Colon (tissue), 2 donors: ENCODE measurements around the gene DPF1.

ENCODE experiments used
- FAIRE-seq: peaks from 2 replicates; lab custom pipeline; 2012; peaks lifted over from hg19 to GRCh38; lab: Jason Lieb, UNC
- donor health status: control.
- donor health status: control.

The DPF1 gene

DNA sequence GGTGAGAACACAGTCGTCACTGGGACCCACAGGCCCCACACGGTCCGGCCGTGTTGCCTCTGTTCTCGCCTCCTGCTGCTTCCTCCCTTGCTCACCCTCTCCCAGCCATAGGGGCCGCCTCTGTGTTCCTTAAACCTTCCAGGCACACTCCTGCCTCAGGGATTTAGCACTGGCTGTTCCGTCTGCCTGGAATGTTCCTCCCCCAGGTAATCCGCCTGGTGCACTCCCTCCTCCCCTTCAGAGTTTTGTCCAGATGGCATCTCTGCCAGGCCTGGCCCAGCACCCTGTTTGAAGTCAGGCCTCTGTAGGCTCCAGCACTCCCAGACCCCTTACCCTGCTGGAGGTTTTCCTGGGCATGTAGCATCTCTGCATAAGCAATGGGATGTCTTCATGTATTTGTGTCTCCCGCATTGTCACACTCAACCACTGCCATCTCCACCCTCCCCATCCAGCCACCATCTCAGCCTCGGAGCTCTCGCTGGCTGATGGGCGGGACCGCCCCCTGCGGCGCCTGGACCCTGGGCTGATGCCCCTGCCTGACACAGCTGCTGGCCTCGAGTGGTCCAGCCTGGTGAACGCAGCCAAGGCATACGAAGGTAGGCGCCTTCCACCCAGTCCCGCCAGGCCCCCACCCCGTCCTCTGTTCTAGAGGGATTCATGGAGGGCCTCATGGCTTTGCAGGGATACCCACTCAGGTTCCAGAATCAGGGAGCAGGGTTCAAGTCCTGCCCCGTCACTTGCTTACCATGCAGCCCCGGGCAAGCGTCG is 25.9 kb downstream of the DPF1 start:
- FAIRE-seq: no peak

DNA sequence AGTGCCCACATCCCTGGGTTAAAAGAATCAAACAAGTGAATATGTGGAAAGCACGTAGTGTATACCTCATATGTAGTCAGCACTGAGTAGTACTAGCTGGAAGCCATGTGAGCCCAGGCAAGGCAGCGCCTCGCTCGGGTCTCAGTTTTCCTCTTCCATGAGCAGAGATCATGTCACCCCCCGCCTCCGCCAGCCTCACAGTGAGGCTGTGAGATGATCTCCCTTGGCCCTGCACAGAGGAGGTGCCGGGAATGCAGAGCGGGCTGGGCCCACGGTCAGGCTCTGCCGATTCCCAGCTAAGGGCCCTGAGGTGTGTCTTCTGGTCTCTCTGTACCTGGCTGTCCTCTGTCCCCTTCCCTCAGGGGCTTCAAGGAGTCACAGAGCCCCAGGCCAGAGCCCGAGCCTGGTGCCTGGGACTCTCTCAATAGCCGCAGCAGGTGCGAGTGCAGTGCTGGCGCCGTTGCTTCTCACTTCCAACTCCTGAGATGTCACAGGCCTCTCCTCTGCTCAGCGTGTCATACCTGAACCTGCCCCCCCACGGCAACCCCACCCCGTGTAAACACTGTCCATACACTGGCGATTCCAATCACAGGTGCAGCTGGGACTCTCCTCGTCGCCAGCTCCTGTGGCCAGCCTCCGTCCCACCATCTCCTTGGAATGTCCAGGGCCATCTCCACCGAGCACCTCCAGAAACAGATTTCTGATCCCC is 26.9 kb downstream of the DPF1 start:
- FAIRE-seq: no peak

DNA sequence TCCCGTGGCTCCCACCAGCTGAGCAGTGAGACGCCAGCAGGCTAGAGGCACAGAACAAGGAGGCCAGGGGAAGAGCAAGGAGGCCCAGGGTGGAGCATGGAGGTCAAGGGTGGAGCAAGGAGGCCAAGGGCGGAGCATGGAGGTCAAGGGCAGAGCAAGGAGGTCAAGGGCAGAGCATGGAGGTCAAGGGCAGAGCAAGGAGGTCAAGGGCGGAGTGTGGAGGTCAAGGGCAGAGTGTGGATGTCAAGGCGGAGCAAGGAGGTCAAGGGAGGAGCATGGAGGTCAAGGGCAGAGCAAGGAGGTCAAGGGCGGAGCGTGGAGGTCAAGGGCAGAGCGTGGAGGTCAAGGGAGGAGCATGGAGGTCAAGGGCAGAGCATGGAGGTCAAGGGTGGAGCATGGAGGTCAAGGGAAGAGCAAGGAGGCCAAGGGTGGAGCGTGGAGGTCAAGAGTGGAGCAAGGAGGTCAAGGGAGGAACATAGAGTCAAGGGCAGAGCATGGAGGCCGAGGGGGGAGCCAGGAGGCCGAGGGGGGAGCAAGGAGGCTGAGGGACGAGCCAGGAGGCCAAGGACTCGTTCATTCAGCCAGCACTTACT is 27.7 kb downstream of the DPF1 start:
- no peak for FAIRE-seq

DNA sequence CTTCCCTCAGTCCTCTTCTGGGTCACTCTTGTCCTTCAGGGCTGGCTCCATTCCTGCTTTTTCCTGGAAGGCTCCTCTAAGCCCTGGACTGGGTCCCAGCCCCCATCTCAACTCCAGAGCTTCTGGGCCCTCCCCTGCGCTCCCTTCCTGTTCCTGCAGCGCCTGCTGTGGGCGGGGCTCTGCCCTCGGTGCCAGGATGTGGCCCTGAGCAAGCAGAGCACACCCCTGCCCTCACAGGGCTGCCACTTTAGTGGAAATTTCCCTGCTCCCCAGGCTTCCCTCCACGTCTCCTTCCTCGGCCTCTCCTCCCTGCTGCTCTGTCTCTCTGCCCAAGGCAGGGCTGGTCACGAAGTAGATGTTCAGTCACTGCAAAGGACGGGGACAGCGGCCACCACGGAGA is 28.8 kb downstream of the DPF1 start:
- FAIRE-seq: no peak

DNA sequence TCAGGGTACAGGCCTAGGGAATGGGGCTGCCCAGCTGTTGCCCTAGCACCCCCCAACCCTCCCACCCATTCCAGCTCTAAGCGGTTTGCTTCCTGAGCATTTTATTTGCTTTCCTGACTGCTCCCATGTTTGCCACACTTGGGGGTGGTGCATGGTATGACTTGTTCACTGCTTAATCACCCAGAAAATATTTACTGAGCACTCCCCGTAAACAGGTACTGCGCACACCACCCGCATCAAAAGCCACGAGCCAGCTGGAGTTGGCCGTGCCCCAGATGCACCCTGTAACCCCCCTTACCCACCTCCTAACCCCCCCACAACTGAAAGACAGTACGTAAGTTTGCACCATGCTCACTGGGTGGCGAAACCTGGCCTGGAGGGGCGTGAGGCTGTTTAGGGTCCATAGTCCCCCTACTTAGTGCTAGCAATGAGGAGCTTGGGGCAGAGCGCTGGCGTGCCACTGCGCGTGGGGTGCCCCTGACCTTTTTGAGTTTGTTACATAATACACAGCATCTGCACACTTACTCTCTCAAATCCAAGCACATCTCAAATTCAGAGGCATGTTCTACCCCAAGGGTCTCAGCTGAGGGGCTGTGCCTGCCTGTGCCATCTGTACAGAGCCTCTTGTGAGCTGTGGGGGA is 29.8 kb downstream of the DPF1 start:
- no peak for FAIRE-seq

DNA sequence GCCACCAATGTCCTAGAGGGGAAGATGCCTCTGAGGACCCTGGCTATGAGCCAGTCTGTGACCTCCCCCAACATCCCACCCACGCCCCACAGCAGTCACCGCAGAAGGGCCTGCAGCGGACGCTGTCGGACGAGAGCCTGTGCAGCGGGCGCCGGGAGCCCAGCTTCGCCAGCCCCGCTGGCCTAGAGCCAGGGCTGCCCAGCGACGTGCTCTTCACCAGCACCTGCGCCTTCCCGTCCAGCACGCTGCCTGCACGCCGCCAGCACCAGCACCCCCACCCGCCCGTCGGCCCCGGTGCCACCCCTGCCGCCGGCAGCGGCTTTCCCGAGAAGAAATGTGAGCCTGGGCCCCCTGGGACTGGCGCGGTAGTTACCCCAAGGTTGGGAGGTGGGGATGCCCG is 30.6 kb downstream of the DPF1 start:
- no peak for FAIRE-seq

DNA sequence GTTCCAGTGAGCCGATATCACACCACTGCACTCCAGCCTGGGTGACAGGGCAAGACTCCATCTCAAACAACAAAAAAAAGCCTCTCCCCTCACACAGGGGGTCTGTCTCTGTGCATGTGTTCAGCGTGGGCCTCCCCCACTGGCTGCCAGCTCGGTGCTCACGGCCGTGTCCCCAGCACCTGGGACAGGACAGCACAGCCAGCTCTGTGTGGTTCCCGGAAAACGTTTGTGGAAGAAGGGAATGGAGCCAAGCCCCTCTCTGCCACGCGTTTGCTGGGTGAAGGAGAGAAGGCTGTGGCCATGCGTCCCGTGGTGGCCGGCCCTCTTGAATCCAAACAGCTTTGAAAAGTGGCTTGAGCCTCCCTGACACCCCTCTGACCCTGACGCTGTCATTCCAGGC is 32.3 kb downstream of the DPF1 start:
- FAIRE-seq: no peak

DNA sequence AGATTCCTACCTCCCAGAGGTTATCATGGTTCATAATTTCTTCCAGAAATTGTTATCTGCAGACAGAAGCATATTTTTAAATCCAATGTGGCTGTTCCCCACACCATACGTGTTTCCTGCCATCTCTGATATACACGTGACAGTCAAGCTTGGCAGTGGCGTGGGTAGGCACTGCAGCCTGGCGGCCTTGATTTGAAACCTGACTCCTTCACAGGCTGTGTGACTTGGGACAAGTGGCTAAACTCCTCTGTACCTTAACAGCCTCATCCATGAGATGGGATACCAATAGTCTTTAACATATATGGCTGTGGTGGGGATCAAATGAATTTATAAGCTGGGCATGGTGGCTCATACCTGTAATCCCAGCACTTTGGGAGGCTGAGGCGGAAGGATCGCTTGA is 33.2 kb downstream of the DPF1 start:
- no peak for FAIRE-seq

DNA sequence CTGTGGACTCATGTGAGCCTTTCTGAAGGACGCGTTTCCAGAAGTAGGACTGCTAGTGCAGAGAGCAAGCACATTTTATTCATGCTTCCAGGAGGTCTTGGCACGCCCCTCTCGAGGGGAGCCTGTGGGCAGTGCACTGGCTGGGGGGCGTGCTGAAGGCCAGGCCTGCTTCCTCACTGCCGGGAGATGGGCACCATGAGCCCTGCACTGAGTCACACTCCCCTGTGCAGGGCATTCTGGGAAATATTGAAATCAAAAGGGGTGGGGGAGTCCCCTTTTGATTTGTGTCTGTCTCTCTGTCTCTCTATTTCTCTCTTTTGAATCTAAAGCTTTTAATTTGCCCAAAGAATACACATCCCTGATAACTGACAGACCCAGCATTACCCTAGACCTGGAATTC is 34.0 kb downstream of the DPF1 start:
- no peak for FAIRE-seq

DNA sequence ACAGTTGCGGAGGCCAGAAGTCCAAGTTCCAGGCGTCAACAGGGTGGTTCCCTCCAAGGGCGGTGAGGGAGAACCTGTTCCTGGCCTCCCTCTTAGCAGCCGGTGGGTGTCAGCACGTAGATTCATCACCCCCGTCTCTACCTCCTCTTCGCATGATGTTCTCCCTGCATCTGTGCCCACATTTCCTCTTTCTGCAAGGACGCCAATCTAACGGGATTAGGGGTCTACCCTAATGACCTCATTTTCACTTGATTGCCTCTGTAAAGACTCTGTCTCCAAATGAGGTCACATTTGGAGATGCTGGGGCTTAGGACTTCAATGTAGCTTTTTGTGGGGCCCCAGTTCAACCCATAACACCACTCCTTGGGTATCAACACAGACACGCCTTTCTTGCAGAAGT is 38.5 kb downstream of the DPF1 start:
- FAIRE-seq: no peak

DNA sequence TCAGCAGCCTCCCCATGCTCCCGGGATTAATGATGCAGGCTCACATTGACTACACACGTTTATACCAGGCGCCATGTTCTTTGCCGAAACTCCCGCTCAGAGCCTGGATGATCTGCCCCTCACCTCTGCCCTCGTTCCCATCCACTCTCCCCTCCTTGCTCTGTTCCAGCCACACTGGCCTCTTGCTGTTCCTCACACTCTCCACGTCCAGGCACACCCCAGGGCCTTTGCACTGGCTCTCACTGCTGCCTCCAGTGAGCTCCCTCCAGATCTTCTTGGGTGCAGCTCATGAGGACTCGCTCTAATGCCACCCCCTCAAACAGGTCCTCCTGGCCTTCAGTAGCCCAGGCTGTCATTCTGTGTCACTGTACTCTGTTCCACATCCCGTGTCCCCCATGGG is 39.2 kb downstream of the DPF1 start:
- FAIRE-seq: no peak

DNA sequence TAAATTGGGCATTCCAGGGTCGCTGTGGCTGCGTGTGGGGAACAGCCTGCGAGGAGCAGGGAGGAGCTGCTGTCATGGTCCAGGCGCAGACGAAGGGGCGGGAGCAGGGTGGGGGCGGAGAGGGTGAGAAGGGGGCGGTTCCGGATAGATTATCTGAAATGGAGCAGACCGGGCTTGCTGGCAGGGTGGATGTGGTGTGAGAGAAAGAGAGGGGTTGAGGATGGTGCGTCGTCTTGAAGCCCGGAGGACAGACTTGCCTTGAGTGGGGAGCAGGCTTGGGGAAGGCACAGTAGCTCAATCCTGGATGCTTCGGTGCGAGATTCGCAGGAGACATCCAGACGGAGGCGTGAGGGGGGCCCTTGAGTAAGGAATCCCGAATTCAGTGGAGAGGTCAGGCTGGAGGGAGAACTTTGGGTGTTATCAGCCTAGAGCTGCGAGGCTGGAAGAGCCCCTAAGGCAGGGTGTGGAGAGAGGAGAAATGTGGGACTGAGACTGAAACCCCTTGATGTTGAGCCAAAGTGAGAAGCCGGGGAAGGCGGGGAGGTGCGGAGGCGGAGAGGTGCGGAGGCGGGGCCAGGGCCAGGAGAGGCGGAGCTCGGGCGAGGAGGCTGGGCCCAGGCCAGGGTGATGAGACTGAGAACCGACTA is 40.6 kb downstream of the DPF1 start:
- FAIRE-seq: no peak

DNA sequence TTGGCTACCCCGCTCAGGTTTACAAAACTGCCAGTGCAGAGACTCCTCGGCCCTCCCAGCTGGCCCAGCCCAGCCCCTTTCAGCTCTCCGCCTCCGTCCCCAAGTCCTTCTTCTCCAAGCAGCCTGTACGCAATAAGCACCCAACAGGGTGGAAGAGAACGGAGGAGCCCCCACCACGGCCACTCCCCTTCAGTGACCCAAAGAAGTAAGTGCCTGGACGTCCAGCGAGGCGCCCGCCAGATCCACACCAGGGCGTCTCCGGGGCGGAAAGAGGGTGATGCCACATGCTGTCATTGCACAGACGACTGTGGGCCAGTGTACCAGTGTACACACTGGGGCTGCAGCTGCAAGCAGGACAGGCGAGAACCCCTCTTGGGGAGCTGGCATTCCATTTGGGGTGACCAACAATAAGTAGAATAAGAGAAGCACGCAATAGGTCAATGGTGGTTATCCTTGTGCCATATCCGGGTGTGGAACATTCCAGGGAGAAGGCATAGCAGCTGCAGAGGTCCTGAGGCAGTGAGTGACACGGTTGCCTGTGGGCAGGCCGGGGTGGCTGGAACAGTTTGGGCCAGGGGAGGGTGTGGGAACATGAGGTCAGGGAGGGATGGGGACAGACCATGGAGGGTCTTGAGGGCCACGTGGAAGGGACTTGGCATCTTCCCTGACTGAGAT is 41.3 kb downstream of the DPF1 start:
- FAIRE-seq: no peak

DNA sequence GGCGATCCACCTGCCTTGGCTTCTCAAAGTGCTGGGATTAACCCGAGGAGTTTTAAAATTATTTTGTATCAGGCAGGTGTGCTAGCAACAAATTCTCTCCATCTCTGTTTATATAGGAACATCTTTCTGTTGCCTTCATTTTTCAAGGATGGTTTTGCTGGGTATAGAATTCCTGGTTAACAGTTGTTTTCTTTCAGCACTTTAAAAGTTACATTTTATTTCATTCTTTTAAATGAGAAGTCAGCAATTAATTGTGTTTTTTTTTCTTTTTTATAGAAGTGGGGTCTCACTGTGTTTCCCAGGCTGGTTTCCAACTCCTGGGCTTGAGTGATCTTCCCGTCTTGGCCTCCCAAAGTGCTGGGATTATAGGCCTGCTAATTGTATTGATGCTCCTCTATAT is 44.0 kb downstream of the DPF1 start:
- no peak for FAIRE-seq

DNA sequence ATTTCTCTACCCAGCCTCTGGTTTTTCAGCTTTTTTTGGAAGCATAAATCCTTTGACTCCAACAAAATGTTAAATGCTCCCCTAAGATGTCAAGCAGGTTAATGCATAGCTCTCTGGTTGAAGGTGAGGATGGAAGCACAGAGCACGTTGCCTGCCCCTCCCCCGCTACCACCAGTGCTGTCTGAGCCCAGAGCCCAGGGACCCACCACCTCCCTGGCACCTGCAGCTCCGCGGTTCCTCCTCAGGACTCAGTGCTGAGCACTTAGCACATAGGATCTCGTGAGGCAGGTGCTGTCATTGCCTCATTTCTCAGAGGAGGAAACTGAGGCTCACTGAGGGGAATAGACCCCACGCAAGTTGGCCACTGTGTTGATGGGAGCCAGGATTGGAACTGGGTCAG is 48.6 kb downstream of the DPF1 start:
- no peak for FAIRE-seq

DNA sequence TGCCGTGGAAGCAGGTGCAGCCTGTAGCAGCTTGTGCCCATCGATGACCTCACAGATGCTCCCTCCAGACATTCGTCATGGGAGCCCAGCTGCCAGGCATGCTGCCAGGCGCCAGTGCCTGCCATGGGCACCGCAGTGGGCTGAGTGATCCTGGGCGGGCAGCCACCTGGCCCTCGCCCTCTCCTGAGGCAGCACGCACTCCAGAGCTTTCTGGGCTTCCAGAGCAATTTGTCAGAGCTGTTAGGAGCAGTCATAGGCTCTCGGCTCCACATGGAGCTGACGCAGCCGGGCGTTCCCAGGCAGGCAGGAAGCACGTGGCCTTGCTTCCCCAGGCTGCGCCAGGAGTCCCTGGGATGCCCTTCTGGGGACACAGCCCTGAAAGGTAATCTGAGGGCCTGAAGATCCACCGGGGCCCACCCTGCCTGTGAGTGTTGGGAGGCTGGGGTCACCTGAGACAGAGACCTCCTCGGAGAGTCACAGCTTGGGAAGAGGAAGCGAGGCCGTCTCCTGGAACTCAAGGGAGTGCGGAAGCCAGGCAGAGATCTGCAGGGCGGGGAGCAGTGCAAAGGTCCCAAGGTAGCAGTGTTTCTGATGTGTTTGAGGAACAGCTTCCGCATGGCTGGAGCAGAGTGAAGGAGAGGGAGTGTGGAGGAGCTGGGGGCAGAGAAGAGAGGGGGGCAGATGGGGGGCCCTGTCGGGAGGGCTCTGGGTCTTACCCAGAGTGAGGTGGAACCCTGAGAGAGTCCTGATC is 50.6 kb downstream of the DPF1 start:
- FAIRE-seq: no peak

DNA sequence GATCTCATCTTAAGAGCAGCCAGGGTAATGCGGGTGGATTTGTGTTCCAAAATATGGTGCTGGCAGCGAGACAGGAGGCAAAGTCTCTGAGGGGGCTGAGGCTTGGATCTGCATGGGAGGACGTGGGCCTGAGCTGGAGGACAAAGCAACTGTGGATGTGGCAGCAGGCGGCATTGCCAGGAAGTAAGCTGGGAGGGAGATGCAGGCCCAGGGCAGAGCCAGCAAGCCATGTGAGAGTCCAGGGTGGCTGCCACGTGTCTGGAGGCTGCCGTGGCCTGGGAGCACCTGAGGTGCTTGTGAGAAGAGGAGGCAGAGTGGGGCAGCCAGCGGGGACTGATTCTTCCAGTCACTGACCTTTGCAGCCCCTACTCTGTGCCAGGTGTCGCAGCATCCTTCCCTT is 52.0 kb downstream of the DPF1 start:
- no peak for FAIRE-seq

DNA sequence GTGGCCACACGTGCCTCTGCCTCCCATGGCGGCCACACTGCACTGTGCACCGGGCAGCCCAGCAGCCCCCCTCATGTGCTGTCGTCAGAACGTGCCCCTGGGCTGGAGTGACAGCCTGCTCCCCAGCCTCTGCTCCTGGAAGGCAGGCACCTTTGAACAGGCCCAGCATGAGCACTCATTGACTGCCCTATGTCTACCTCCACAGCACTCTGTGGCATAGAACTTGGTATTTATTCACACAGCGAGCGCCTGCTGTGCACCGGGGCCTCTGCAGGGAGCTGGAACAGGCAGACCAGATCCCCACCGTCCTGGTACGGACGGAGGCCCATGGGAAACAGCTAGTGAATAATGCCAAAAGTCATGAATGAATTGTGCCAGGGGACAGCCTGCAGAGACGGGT is 53.7 kb downstream of the DPF1 start:
- no peak for FAIRE-seq

DNA sequence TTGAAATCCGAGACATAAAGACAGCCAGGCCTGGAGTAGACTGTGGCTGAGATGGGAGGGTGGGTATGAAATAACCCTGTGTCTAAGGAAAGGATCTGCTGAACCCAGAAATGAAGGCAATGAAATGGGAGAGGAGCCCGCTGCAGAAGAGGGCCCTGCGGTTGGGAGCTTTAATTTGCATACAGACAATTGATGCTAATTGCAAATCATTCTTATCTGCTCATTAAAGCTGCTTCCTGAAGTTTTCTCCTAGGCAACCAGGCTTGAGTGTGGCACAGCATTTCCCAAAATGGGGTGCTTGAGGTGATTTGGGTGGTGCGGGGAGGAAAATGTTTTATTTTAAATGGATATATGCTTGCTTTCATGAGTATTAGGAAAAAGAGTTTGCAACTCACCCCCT is 55.4 kb downstream of the DPF1 start:
- FAIRE-seq: no peak

DNA sequence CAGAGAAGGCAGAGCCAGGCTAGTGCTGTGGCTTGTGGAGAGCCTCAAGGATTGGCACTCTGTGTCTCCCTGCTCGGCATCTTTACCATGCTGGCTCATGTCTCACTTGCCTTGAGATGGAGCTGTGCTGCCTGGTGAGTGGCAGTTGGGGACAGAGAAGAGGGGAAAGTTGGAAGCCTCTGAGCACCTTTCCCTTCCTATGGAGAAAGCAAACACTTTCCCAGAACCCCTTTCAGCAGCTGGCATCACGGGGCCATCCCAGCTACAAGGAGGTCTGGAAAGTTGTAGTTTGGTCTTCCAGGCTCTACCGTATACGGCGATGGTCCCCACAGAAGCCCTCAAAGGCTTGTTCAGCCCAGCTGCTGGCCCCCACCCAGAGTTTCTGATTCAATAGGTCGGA is 58.7 kb downstream of the DPF1 start:
- FAIRE-seq: no peak

DNA sequence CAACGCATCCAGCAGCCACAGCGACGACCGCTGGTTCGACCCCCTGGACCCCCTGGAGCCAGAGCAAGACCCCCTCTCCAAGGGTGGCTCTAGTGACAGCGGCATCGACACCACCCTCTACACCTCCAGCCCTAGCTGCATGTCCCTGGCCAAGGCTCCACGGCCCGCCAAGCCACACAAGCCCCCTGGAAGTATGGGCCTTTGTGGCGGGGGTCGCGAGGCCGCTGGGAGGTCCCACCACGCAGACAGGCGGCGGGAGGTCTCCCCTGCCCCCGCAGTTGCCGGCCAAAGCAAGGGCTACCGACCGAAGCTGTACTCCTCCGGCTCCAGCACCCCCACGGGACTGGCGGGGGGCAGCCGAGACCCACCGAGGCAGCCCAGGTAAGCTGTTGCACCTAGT is 59.5 kb downstream of the DPF1 start:
- no peak for FAIRE-seq
